IMR-90 (cell line): ENCODE measurements around the gene AKT3. TPM values are rescaled to one million over a fixed set of nuclear protein-coding genes. Genes with fewer than 3 reads are reported as not detected.

ENCODE experiments used
- ATAC-seq: fragments of 200-7000 bp; cut with Tn5 transposase; 2 replicates; pipeline ENCODE4 v1.9.1; 2020; ENCODE audit warnings: low read depth, mild to moderate bottlenecking, moderate library complexity
- BruUV-seq: library from RNA; stranded (reverse); fragments of 400-500 nt; replicated peaks from 2 replicates; lab custom pipeline; 2021; lab: Mats Ljungman, UMichigan
- CTCF ChIA-PET: fragments of 300-600 bp; formaldehyde crosslinking; extraction: SDS; loops from one replicate; lab custom pipeline; 2021; ENCODE audit warnings: antibody characterized with exemption; lab: Yijun Ruan, JAX
- POLR2A ChIA-PET: fragments of 300-600 bp; sonication (Branson Sonifier 250); formaldehyde crosslinking; loops from one replicate; lab custom pipeline; 2022; ENCODE audit warnings: antibody characterized with exemption; ENCODE audit not compliant: unreplicated experiment; lab: Charles Lee
- DNase-seq: peaks from one replicate; pipeline ENCODE4 v3.0.0; 2013
- H2AFZ ChIP-seq: replicated peaks from 2 replicates; pipeline ENCODE3; 2013; ENCODE audit warnings: low read length, mild to moderate bottlenecking; ENCODE audit not compliant: poor library complexity
- H2AK5ac ChIP-seq: 2 replicates; pipeline ENCODE4 v1.6.1; 2013; ENCODE audit warnings: low read depth, low read length, inconsistent platforms
- H2AK9ac ChIP-seq: replicated peaks from 2 replicates; pipeline ENCODE3; 2013; ENCODE audit warnings: mild to moderate bottlenecking, low read depth, low read length, moderate library complexity; ENCODE audit not compliant: poor library complexity
- H2BK120ac ChIP-seq: 2 replicates; pipeline ENCODE4 v1.6.1; 2013; ENCODE audit warnings: low read depth, low read length, inconsistent platforms
- H2BK15ac ChIP-seq: 3 replicates; pipeline ENCODE4 v1.6.1; 2013; ENCODE audit warnings: low read depth, low read length, inconsistent platforms
- H2BK20ac ChIP-seq: 2 replicates; pipeline ENCODE4 v1.6.1; 2013; ENCODE audit warnings: low read depth, mild to moderate bottlenecking, inconsistent platforms, low read length, moderate library complexity
- H2BK5ac ChIP-seq: 2 replicates; pipeline ENCODE4 v1.6.1; 2013; ENCODE audit warnings: mild to moderate bottlenecking, low read depth, low read length, inconsistent platforms; ENCODE audit not compliant: poor library complexity, severe bottlenecking
- H3K14ac ChIP-seq: replicated peaks from 2 replicates; pipeline ENCODE4 v1.6.1; 2013; ENCODE audit warnings: low read depth, low read length, inconsistent platforms
- H3K18ac ChIP-seq: 2 replicates; pipeline ENCODE4 v1.6.1; 2013; ENCODE audit warnings: low read depth, low read length, control low read depth
- H3K23ac ChIP-seq: 2 replicates; pipeline ENCODE4 v1.6.1; 2013; ENCODE audit warnings: low read depth, low read length, inconsistent platforms
- H3K27ac ChIP-seq: 2 replicates; pipeline ENCODE4 v1.5.1; 2013; ENCODE audit warnings: mild to moderate bottlenecking, control low read depth, low read length; ENCODE audit not compliant: insufficient read depth
- H3K27me3 ChIP-seq: 2 replicates; pipeline ENCODE4 v1.6.1; 2013; ENCODE audit warnings: low read length; ENCODE audit not compliant: control insufficient read depth, insufficient read depth
- H3K36me3 ChIP-seq: 2 replicates; pipeline ENCODE4 v1.6.1; 2013; ENCODE audit warnings: low read length, mixed read lengths; ENCODE audit not compliant: control insufficient read depth, insufficient read depth
- H3K4ac ChIP-seq: 2 replicates; pipeline ENCODE4 v1.6.1; 2013; ENCODE audit warnings: low read depth, low read length, inconsistent platforms
- H3K4me1 ChIP-seq: 2 replicates; pipeline ENCODE4 v1.6.1; 2013; ENCODE audit warnings: low read length, mixed read lengths; ENCODE audit not compliant: control insufficient read depth, insufficient read depth
- H3K4me2 ChIP-seq: 2 replicates; pipeline ENCODE4 v1.6.1; 2013; ENCODE audit warnings: low read depth, mild to moderate bottlenecking, control low read depth, low read length, moderate library complexity
- H3K4me3 ChIP-seq: 2 replicates; pipeline ENCODE4 v1.5.1; 2013; ENCODE audit warnings: low read depth, mild to moderate bottlenecking, control low read depth, low read length, moderate library complexity; ENCODE audit not compliant: insufficient read depth
- H3K56ac ChIP-seq: 2 replicates; pipeline ENCODE4 v1.6.1; 2013; ENCODE audit warnings: low read length, inconsistent platforms; ENCODE audit not compliant: insufficient read depth; ENCODE audit errors: extremely low read depth
- H3K79me1 ChIP-seq, 2 experiments: 2 replicates each; pipeline ENCODE4 v1.6.1; 2013; ENCODE audit warnings: low read length in 2 of 2, inconsistent platforms in 1 of 2, low read depth in 1 of 2
- H3K9ac ChIP-seq: 2 replicates; pipeline ENCODE4 v1.6.1; 2013; ENCODE audit warnings: low read depth, low read length, control low read depth
- H3K9me1 ChIP-seq: 2 replicates; pipeline ENCODE4 v1.6.1; 2013; ENCODE audit warnings: low read length, inconsistent platforms; ENCODE audit not compliant: insufficient read depth
- H3K9me3 ChIP-seq: 2 replicates; pipeline ENCODE4 v1.6.1; 2013; ENCODE audit warnings: low read length; ENCODE audit not compliant: control insufficient read depth, insufficient read depth
- H4K20me1 ChIP-seq: 2 replicates; pipeline ENCODE4 v1.6.1; 2013; ENCODE audit warnings: low read length, inconsistent platforms; ENCODE audit not compliant: insufficient read depth
- H4K5ac ChIP-seq: 2 replicates; pipeline ENCODE4 v1.6.1; 2013; ENCODE audit warnings: mild to moderate bottlenecking, low read depth, low read length, control low read depth
- H4K8ac ChIP-seq, 2 experiments: 2 replicates each; pipeline ENCODE4 v1.6.1; 2013; ENCODE audit warnings: low read depth in 2 of 2, low read length in 2 of 2, control low read depth in 1 of 2, inconsistent platforms in 1 of 2
- H4K91ac ChIP-seq: 2 replicates; pipeline ENCODE4 v1.6.1; 2013; ENCODE audit warnings: low read depth, low read length, inconsistent platforms; ENCODE audit not compliant: insufficient read depth
- CEBPB ChIP-seq: IDR thresholded peaks from 2 replicates; pipeline ENCODE4 v1.6.1; 2012; ENCODE audit warnings: low read depth, low read length, improper control_type of control experiment
- RFX5 ChIP-seq: IDR thresholded peaks from 2 replicates; pipeline ENCODE4 v1.8.0; 2012; ENCODE audit warnings: low read depth, mild to moderate bottlenecking, low read length, moderate library complexity
- WGBS, 2 experiments: methylation state at CpG; one replicate each; pipeline versions ENCODE4 v1.1.5 to v1.1.7; 2013; ENCODE audit warnings: missing lambda C conversion rate in 2 of 2; ENCODE audit not compliant: insufficient read length in 1 of 2; ENCODE audit errors: extremely low coverage in 2 of 2; 5-methylcytosine and 5-hydroxymethylcytosine counted together
- dilution Hi-C: fragments of 300-500 bp; cut with HindIII; formaldehyde crosslinking; loops from one replicate; pipeline ENCODE4 v1.14.3; 2018; ENCODE audit warnings: low sequenced_read_pairs; ENCODE audit not compliant: unreplicated experiment
- in situ Hi-C: fragments of 300-500 bp; cut with MboI; formaldehyde crosslinking; loops from 3 replicates; pipeline ENCODE4 v1.14.3; 2019; ENCODE audit warnings: low sequenced_read_pairs, inconsistent platforms, mixed read lengths
- intact Hi-C: fragments of 100-400 bp; cut with micrococcal nuclease; formaldehyde crosslinking; loops from 2 replicates; pipeline ENCODE4 v1.10.0; 2022
- polyA plus RNA-seq, 3 experiments: library from polyadenylated mRNA; depleted of rRNA; stranded (reverse); fragments of >200 nt; gene quantifications; 2 replicates each; pipeline ENCODE4 v1.2.3, GENCODE V29; 2012; ENCODE audit warnings: low replicate concordance in 1 of 3
- total RNA-seq: library from RNA; depleted of rRNA; stranded (reverse); fragments of >200 nt; gene quantifications from 2 replicates; pipeline ENCODE4 v1.2.3, GENCODE V29; 2012
- TF ChIP-seq, protein P1 (sequence below): conservative IDR thresholded peaks from 2 replicates; pipeline ENCODE4 v1.5.1; 2012; ENCODE audit warnings: mild to moderate bottlenecking, low read depth, low read length, improper control_type of control experiment

AKT3 gene
- total and polyA plus RNA-seq, 2 of the 4 experiments (the other 2 are of a cell fraction), result 15.2 to 19.4 TPM

DNA sequence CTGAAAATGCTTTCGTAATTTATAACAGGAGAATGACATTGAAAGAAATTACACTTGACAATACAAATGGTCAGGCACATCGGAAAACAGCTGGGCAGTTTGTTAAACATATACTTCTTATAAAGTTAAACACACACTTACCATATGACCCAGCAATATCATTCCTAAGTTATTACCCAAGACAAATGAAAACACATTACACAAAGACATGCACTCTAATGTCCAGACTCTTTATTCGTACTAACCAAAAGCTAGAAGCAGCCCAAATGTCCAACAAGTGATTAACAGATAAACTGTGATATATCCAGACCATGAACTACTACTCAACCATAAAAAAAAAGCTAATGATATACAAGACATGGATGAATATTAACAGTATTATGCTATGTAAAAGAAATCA, 8.5 kb downstream of the AKT3 start:
- Histone ChIP-seq H3K79me1 (peaks cover 3 to 47% of the 10 kb centered on the region in 2 experiments), H3K4ac (no peak overlapping the region), H4K91ac (no peak overlapping the region), H3K4me1 (peaks cover 5% of the 10 kb centered on the region; the same call in 1 of the 2 replicates), H3K56ac (no peak overlapping the region; the same call in 1 of the 2 replicates), H3K9me1 (no peaks in the 10 kb centered on the region), H2BK5ac (peak overlapping the region; percentile 76), H4K8ac (no peak overlapping the region), H3K9me3 (no peaks in the 10 kb centered on the region), H3K9ac (no peak overlapping the region), H3K36me3 (peaks cover 2% of the 10 kb centered on the region; the same call in 1 of the 2 replicates), H2AFZ (no peak overlapping the region), H3K4me2 (peak overlapping the region; percentile 65; the same call in 1 of the 2 replicates), H2BK15ac (no peak overlapping the region), H3K27me3 (no peaks in the 10 kb centered on the region), H3K14ac (no peak overlapping the region), H2BK120ac (peak overlapping the region; percentile 58; the same call in 1 of the 2 replicates), H3K23ac (no peak overlapping the region), H3K4me3 (no peak overlapping the region), H2AK5ac (no peak overlapping the region), H4K20me1 (peaks cover 17% of the 10 kb centered on the region), H2BK20ac (no peak overlapping the region), H2AK9ac (no peak overlapping the region), H3K18ac (no peak overlapping the region), H4K5ac (no peak overlapping the region), H3K27ac (peak overlapping the region; percentile 58; the same call in 1 of the 2 replicates)
- dilution Hi-C loops, result no loop called here
- DNase-seq (peak; percentile 82), ATAC-seq (peak; percentile 71)
- WGBS, 2 experiments, result no CpG with 5 or more reads among the region's 3 CpGs
- TF ChIP-seq RFX5 (no peak), CEBPB (peak; percentile 68)
- TF ChIP-seq, protein P1, sequence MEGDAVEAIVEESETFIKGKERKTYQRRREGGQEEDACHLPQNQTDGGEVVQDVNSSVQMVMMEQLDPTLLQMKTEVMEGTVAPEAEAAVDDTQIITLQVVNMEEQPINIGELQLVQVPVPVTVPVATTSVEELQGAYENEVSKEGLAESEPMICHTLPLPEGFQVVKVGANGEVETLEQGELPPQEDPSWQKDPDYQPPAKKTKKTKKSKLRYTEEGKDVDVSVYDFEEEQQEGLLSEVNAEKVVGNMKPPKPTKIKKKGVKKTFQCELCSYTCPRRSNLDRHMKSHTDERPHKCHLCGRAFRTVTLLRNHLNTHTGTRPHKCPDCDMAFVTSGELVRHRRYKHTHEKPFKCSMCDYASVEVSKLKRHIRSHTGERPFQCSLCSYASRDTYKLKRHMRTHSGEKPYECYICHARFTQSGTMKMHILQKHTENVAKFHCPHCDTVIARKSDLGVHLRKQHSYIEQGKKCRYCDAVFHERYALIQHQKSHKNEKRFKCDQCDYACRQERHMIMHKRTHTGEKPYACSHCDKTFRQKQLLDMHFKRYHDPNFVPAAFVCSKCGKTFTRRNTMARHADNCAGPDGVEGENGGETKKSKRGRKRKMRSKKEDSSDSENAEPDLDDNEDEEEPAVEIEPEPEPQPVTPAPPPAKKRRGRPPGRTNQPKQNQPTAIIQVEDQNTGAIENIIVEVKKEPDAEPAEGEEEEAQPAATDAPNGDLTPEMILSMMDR, result no peak
- in situ Hi-C loops, result loop anchor here (10.0 kb wide), 1 partner anchor 433 kb away; no protein-coding TSS in a partner anchor
- CTCF ChIA-PET, result no interaction called here
- no TSS peak for BruUV-seq
- intact Hi-C loops, result loop anchor here (5.0 kb wide), 1 partner anchor 44 kb away; no protein-coding TSS in a partner anchor
- POLR2A ChIA-PET, result no interaction called here
